NCI-H526 treated with DMSO at 0.1 percent for 48 hours (cell line): ENCODE data around the gene OVCA2.

Experiments
- DNase-seq: peaks from one replicate; lab custom pipeline; 2025; lab: John Stamatoyannopoulos, UW

Gene OVCA2

DNA sequence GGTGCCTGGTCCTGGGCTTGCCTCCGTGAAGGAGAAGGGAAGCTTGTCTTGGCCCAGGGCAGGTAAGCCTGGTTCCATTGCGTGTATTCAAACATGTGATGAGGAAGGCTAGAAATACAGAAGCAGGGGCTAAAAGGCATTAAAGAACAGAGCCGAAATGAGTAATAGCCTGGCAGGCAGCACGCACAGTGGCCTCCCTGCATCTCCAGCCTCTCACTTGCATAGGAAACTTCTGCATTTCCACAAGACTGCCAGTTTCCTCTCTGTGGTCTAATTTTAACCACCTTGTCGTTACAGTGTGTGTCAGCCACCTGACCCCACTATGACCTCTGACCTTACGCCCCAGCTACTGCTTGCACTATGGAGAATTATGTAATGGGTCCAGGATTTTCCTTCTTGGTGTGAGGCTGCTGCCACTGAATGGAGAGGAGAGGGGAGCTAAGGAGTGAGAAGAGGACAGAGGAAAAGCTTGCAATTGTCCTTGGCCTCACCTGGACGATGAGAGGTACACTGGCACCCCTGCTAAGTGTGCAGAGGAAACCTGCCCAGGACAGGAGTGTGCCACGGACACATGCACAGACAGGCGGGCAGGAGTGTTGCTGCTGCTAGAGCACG, 45.9 kb downstream of the OVCA2 start:
- no peak for DNase-seq

DNA sequence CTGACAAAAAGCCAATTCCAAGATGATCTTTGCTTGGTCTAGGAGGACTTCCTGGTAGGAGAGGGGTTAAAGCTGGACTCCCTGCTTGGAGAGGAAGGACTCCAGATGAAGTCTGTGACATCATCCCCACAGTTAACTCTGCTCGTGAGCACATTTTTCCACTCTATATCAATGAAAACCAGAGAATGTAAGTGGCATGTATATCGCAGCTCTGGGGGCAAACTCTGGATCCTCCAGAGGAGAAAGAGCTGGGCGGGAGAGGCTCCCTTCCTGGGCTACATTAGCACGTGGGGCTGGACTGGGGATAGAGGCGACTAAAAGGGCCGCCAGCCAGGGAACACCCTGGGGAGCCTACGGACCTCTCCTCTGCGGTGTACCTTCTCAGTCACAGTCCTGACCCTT, 47.2 kb downstream of the OVCA2 start:
- DNase-seq = no peak

DNA sequence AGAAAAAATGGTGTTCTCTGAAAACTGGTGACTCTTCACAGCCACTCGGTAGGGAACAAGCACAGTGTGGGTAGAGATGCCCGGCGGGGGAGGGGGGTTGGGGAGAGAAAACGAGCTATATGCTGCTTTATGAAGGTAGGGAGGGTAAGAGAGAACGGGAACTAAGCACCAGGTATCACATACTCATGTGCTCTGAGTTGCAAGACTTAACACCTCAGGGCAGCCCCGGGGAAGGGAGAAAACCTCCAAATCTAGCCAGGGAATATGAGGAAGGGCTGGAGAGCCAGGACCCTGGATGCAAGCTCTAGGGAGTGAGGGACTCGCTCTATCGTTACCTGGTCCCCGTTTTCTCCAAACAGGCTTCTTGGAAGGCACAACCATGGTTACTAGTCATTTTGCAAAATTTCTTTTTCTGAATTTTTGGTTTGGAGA, 48.4 kb downstream of the OVCA2 start:
- DNase-seq = no peak

DNA sequence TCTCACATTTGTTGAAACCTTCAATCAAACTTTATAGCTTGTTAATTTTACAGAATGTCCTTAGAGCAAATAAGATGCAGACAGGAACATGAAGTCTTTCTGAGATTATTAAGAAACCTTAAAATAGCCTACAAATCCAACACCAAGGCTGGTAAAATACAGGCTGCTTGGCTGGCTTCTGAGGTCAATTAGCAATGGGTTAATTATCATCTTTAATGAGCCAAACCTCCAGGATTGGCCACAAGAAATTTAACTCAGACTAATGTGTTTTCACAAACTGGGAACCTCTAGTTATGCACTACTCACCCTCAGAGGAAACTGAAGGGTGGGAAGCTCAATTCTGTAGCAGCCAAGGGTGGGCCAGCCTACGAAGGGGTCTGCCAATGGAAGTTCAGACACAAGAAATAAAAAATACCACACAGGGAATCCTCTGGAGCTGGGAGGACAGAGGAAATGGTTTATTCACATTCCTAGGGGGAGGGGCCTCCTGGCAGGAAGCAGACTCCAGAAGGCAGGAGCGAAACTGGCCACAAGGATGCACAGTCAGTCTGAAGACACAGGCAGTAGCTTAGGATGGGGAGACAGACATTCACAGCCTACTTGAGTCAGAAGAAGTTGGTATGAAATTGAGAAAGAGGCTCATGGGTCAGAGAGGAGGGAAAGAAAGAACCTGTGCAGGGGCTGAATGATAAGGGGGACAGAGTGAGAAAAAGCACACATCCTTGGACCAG, 49.1 kb downstream of the OVCA2 start:
- no peak for DNase-seq

DNA sequence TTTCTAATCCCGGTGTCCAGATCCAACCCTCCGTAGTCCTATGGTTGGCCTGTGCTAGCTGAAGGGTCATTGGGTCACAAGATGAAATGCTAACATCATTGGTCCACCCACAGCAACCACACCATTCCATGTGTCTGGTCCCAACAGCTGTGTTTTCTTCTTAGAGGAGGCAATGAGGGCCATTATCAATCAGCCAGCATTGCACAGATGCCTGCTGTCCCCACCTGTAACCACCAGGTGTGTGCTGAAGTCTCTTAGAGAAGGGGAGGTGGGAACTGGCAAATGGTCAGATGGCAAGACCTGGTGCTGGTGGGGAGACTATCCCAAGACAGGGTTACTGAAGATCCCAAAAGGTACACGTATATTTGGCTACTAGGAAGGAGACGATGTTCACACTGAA, 50.4 kb downstream of the OVCA2 start:
- DNase-seq = no peak
